ENCODE measurements around the gene CD151.

Gene CD151

DNA sequence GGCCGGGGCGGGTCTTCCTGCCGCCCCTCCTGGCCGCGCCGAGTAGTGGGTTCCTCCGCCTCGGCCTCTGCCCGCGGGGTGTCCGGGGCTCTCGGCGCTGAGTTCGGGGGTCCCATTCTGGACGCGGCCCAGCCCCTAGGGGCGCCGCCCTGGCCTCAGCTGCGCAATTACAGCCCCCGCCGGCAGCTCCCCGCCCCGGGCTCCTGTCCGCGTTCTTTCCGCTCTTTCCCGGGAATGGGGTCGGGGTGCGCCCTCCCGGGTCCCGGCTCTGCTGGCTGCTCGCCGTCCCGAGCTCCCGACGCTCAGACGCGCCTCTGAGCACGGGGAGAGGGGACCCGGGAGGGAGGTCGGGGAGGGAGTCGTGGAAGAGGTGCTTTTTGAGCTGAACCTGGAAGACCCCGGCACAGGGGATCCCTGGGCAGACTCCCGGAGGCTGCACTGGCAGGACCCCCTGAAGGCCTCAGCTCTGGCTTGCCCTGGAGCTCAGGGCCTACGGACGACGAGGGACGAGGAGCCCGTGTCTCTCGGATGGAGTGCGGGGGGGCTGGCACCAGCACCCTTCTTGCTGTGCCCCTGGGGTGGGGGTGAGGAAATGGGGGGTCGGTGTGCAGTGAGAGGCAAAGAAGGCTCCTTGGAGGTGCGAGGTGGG lies 10.5 kb downstream of the CD151 start:
- no peak for ATAC-seq
- no peak for DNase-seq

DNA sequence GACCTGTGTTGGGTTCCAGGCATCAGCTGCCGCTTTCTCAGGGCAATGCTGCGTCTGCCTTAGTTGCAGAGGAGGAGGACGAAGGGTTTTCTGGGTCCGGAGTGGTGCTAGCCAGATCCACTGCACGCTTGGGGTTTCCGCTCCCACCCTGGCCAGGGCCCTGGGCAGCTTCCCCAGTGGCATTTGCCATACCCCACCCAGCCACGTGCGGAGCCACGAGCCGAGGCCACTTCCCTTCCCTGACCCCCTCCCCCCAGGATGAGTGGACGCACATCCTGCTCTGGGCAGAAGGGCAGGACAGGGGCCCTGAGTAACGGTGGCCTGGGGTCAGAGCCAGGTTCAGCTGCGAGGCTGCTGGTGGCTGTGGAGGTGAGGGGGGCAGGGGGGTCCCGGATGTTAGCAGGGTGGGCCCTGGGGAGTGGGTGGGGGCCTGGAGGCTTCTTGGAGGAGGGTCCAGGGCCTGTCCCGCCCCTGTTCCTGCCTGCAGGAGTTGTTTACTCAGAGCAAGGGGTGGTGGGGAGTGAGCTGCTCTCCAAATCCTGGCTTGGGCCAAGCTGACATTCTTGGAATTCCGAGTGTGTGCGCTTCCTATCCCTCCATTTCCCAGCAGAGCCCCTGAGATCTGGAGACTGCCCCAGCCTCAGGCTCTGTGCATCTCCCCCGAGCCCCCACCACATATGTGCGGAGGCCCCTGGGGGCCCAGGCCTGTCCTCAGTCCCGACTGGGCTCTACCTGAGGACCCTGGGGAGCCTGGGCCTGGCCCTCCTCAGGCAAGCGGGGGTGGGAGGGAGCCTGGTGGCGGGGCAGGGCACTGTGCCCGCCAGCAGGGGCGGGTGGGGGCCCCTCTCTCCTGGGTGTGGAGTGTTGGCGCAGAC lies 11.3 kb downstream of the CD151 start:
- ATAC-seq (no peak), DNase-seq (peak; percentile 46)

DNA sequence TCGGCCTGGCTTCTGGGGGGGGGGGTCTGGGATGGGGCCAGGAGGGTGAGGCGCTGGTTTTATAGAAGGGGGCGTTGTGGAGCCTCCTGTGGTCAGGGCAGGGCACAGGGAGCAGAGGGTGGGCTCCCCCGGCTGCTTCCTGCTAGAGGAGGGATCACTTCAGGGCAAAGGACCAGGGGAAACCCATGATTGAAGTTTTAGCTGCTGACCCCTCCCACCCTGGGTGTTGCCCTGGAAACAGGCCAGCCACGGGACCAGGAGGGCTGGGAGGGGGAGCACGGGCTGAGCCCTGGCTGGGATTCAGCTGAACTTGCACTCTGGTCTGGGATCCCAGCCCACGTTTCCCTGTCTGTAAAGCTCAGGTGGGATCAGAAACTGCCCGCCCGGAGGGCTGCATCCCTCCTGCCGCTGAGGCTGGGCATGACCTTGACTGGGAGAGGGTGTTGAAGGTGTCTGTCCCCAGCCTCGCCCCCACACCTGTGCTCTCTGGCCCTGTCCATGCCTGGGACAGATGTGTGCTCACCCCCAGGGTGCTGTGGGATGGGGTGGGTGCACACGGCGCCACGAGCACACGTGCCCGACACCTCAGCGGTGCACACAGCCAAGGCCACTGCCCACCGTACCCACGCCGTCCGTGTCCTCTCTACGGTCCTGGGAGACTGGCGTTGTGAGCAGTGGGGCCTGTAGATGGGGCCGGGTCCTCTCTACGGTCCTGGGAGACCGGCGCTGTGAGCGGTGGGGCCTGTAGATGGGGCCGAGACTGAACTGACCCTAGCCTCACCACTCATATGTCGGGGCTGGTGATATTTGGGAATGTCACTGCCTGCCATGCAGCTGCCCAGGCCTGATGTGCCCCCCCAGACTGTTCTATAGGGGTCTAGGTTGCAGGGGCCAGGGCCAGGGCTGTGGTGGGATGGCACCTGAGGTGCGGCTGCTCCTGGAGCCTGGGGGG lies 12.2 kb downstream of the CD151 start:
- ATAC-seq (no peak), DNase-seq (peak; percentile 57)

DNA sequence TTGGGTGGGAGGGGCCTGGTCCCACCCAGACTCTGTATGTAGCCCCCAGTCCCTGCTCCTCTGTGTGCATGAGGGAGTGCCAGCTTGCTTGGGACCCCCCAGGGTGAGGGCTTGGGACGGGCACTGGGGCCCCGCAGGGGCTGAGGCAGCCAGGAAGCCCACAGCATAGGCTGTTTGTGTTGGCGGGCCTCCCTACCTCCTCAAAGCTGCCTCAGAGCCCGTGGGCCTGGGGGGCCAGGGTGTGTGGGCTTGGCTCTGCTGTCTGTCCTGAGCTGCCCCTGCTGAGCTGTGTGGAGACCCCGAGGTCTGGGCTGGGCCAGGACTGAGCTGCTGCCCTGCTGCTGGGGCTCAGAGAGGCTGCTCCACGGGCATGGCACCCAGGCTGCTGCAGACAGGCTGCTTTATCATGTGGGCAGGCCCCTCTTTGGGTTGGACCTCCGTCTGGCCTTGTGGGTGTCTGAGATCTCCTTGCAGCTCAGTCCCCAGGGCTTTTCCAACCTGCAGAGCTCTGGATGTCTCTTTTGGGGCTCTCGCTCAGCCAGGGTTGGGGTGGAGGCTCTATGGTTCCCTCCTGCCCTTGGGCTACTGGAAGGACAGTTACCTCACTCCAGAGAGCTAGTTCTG lies 13.2 kb downstream of the CD151 start:
- DNase-seq (no peak), ATAC-seq (no peak)

DNA sequence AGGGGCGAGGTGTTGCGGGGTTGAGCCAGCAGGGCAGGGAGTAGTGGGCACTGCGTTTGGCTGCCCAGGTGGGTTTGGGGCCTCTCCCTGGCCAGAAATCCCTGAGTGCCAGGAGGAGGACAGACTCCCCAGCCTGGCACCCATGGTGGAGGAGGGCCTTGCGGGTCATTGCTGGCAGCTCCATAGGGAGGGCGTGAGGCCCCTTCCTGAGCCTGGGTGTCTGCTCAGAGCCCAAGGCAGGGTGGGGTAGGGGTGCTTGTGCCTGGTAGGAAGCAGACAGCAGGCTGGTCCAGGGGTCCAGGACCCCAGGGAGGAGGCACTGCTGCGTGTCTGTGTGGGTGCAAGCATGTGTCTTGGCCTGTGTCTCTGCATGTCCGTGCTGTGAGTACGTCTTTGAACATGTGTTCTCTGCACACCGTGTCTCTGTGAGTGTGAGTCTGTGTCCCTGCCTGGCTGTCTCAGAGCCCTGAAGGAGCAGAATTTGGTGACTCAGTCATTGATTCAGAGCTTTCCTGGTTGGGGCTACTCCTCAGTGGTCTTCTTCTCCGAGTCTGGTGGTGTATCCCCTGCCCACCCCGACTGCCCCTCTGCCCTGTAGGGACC lies 13.8 kb downstream of the CD151 start:
- no peak for ATAC-seq

DNA sequence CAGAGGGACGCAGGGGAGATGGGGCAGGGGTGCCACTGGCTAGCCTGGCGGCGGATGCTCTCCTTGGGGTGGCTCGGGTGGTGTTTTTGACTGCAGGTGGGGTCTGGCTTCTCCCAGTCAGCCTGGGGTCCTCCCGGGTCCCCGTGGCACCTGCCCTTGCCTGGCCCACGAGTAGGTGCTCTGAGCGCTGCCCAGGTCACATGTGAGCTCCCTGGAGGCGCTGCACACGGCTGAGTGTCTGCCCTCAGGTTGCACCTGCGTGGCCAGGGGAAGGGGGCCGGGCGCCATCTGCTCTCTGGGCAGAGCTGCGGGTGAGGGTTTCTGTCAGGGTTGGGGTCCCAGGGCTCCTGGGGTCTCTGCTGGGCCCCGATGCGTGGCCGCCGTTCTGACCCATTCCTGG lies 15.1 kb downstream of the CD151 start:
- ATAC-seq (no peak), DNase-seq (no peak)

More for the DNA sequence above, 13.8 kb downstream of the CD151 start:
- DNase-seq = no peak

DNA sequence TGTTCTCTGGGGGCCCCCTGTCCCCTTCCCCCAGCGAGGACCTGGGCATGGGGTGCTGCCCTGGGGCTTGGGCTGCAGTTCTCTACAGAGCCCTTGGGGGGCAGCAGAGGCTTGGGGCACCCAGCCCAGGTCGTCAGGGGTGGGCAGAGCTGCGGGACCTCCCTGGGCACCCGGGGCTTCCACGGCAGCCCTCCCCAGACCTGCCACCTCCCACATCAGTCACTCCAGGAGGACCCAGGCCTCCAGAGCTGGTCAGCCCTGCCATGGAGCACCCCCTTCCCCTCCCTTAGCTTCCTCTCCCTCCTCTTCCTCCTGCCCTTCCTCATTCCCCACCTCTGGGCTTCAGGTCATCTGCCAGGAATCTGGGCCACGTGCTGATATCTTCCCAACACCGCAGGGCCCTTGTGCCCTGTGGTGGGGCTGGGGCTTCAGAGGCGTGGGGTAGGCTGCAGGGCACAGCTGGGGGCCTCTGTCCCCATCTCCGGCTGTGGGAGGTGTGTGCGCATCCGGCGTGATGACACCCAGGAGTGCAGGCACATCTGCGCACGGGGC lies 15.7 kb downstream of the CD151 start:
- peak; percentile 81 for DNase-seq
- peak; percentile 56 for ATAC-seq

DNA sequence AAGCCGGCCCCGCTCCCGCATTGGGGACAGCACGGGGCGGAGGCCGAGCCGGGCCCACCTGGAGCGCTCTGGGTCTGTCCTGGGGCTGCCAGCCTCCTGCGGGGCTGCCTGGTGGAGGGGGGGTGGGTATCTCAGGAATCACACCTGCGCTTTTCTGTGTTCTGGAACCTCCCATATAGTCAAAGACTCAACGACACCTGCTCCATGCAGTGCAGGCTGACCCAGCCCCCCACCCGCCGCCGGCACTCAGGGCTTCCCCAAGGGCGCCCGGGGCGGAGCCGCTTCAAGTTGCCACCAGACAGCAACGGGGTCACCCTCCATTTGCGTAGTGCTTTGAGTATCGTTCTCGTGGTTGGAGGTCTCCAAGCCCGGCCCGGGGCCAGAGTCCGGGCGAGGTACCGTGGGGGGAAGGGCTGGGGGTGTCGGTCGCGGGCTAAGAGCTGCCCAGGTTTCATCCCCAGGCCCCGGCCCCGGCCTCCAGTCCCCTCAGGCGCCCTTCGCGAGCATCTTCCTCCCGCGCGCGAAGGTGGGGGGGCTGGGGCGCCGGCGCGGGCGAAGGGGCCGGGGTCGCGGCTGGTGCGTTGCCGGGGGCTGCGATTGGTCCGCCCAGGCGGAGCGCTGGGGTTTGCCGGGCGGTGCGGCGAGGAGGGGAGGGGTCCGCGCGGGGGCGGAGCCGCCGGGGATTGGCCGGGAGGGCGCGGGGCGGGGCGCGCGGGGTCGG lies 16.5 kb downstream of the CD151 start:
- DNase-seq = peak; percentile 43
- no peak for ATAC-seq

DNA sequence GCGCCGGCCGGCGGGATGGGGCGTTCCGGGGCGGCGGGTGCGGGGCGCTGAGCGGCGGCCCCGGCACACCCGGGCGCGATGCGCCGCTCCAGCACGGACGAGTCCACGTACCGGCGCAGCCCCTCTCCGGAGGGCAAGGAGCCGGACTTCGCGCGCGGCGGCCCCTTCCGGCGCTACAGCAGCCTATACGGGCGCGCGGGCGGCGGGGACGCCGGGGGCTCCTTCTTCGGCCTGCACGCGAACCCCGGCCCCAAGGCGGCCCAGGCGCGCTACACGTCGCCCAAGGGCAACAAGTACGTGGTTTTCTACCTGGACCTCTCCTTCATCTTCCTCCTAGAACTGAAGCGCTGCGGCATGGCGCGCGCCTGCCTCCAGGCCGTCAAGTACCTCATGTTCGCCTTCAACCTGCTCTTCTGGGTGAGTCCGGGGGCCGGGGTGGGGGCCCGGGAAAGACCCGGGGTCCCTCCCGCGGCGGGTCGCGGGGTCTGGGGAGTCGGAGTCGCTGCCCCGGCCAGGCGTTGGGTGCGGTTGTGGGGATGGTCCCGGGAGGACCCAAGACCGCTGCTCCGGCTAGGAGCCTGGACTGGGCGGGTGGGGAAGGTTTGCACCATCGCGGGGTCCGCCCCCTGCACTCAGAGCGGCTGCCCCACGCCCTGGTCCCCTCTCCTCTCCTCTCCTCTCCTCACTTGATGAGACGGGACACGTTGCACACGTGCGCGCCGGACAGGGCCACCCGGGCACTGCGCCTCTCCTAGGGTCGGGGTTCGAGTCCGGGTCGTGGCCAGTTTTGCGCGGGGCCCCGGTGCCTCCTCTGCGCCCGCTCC lies 17.4 kb downstream of the CD151 start:
- ATAC-seq (no peak), DNase-seq (no peak)

DNA sequence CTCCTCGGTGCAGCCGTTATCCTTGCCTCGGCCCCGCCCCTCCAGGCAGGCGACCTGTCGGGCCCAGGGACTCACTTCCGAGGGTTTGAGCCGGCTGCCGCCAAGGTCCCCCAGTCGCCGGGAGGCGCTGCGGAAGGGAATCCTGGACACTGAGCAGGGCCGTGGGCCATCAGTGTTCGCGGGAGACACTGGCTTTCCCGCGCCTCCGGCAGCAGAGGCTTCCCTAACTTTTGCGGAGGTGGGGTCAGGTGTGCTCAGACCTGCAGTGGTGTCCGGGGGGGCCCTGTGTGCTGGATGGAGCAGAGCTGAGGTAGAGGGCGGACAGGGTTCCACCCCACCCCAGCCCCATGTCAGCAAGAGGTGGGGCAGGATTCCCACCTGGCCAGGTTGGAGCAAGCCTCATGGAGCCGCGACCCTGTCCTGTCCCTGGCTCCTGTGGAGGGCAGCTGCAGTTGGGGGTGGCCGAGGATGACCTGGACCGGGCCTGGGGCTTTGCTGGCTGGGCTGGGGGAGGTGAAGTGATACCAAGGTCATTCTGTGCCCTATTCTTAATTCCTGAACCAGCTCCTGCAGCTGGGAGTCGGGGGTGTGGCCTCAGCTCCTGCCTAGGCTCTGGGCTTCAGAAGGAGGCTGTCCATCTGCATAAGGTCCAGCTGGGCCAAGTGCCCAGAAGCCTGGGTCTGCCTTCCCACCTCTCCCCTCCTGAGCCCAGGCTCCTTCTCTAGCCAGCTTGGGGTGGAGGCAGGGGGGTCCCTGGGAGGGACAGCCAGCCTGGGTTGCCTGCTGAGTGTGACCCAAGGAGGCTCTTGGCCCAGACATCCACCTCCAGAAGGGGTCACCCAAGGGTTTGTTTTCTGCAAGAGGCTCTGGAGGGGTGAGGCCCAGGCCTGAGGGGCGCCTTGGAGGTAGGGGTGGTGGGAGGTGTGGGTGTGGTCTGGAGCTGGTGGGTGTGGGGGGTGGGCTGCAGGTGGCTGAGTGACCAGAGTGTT lies 18.3 kb downstream of the CD151 start:
- ATAC-seq = no peak
- no peak for DNase-seq

DNA sequence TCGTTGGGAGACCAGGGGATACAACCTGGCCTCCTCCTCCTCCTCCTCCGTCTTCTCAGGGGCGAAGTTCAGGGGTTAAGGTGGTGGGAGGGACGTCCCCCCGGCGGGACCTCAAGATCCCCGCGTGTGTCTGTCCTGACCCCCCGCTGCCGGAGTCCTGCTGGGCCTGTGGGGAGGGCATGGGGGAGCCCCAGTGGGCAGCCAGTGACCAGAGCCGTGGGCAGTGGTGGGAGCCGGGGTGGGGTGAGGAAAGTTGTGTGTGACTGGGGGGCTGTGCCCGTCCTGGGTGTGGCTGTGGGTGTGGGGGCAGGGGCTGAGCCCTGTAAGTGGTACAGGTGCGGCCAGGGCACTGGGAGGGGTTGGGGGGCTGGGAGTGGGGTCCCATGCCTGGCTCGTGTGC lies 20.0 kb downstream of the CD151 start:
- ATAC-seq (no peak), DNase-seq (no peak)

DNA sequence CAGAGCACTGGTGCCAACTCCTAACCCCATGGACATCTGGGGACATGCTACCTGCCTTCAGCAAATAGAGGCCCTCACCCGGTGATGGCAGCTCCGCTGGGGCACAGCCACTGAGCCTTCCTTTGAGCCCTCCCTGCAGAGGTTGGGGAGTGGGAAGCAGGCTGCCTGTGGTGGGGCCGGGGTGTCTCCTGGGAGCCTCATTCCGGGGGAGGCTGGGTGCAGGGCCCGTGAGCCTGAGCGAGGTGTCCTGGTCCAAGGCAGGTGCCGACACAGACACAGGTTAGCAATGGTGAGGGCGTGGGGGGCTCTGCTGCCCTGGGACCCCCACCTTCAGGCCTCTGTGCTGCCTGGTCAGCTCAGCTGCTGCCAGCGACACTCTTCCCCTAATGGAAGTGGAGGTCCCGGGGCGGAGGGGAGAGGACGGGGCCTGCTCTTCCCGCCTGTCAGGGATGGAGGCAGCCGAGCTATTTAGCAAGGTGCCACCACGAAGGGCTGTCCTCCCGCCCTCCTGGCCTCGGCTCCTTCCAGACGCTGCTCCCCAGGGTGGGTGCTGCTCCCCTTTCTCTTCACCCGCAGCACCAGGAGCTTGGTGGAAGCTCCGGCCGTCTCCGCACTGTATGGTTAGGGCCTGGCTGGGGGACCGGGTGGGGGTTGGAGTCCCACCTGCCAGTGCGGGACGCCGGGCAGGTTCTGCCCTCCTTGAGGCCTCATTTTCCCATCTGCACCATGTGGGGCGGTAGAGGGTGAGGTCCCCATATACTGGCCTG lies 21.1 kb downstream of the CD151 start:
- ATAC-seq (no peak), DNase-seq (no peak)

DNA sequence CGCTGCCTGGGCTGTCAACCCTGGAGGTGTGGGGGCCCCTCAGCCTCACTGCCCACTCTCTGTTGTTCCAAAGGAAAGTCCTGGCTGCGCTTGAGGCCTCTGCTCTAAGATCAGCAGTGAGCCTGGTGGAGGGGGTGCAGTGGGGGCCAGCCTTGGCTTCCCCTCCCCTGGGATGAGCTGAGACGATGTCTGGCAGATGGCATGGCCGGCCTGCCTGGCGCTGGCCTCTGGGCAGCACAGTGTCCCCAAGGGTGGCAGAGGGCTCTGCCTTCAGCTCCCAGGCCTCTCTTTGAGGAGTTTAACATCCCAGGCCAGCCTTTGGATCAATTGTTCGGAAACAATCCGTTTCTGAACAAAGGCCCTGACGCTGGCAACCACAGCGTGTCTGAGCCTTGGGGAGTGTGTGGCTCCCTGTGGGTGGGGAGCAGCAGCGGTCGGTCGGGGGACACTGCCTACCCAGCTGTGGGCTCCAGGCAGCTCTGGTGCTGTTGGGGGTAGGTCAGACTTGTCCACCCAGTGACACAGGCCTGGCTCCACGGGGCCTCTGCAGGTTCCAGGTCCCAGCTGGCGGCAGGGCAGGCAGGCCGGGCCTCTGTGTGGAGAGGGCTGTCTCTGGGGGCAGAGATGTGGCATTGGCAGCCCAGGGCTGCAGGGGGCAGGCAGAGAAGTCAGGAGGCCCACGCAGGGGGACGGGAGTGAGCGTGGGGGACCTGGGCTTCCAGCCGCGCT lies 22.0 kb downstream of the CD151 start:
- DNase-seq (no peak), ATAC-seq (no peak)

DNA sequence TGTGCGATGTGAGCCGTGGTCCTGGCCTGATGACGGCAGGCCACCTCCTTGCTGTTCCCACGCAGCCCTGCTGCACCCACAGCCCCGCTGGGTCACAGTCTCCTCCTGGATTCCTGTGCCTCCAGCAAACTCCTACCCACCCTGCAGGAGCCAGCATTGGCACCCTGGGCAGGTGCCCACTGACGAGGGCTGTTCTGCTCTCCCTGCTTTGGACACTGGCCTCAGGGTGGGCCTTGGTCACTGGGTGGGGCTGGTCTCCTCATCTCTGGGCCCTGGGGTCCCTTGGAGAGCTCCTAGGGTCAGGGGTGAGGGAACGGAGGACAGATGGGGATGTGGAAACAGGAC lies 22.6 kb downstream of the CD151 start:
- ATAC-seq (no peak), DNase-seq (no peak)

DNA sequence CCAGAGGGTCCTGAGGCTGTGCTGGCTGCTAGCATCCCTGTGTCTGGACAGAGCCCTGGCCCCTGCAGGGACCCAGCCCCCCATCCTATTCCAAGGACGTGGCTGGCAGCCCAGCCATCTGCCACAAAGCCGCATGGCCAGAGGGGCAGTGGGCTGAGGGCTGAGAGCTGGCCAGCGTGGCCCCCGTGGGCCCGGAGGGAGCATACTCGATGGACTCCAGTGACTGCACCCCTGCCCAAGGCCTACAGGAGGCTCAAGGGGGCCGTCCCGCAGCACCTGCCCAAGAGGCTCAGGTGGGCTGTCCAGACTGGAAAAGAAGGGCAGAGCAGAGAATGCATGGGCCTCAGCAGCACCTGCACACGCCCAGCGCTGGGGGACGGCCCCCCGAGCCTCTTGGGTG lies 23.0 kb downstream of the CD151 start:
- DNase-seq (no peak), ATAC-seq (no peak)

DNA sequence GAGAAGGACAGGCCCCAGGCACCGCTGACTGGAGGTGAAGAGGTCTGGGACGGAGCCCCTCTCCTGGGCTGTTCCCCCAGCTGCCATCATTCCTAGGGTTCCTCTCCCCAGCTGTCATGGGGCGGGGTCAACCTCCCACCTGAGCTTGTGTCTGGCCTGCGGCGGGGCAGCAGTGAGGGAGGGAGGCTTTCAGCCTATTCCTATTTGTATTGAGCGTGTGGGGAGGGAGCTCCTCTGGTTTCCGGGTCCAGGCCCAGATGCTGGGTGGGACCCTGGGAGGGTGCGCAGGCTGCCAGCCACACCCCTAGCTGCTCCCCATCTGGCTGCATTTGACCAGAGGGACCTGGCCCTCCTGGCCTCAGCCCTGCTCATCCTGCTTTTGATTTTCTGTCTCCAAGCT lies 23.6 kb downstream of the CD151 start:
- DNase-seq (no peak), ATAC-seq (no peak)

DNA sequence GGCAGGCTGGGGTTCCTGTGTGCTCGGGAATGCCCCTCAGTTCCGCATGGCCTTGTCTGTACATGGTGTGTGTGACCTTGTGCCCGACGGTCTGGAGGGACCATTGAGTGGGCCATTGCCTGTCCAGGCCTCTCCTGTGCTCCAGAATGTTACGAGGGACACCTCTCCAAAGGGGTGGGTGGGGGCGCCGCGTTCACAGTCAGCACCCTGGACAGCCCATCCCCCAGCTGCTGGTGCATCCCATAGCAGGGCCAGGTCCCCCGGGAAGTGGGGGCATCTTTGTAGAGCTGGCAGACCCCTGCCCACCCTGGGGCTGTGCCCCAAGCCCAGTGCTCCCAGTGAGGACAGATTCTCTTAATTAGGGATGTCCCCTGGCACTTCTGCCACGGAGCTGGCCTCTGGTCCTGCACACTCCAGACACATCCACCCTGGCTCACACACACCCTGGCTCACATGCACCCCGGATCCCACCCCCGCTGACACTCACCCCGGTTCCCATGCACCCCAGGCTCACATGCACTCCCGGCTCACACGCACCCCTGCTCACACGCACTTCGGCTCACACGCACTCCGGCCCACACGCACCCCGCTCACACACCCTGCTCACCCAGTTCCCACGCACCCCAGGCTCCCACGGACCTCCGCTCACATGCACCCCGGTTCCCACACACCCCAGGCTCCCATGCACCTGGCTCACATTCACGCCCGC lies 25.5 kb downstream of the CD151 start:
- DNase-seq (no peak), ATAC-seq (no peak)

All from stimulated activated naive CD8-positive, alpha-beta T cell treated with anti-CD3 and anti-CD28 coated beads, Interleukin-15, Interleukin-2, amounts not matched to agents 100 U/mL and 50 U/mL, for 24 hours (primary cell).